IPS-NIHi7 (cell line): Measurements from ENCODE around the gene SMOC1.
A peak's percentile ranks its signal among the peaks of the same experiment; 100 is the strongest.

Source experiments
- DNase-seq: peaks from one replicate; pipeline ENCODE4 v3.0.0; 2012; ENCODE audit warnings: mixed read lengths; ENCODE audit errors: extremely low spot score

The SMOC1 gene

DNA sequence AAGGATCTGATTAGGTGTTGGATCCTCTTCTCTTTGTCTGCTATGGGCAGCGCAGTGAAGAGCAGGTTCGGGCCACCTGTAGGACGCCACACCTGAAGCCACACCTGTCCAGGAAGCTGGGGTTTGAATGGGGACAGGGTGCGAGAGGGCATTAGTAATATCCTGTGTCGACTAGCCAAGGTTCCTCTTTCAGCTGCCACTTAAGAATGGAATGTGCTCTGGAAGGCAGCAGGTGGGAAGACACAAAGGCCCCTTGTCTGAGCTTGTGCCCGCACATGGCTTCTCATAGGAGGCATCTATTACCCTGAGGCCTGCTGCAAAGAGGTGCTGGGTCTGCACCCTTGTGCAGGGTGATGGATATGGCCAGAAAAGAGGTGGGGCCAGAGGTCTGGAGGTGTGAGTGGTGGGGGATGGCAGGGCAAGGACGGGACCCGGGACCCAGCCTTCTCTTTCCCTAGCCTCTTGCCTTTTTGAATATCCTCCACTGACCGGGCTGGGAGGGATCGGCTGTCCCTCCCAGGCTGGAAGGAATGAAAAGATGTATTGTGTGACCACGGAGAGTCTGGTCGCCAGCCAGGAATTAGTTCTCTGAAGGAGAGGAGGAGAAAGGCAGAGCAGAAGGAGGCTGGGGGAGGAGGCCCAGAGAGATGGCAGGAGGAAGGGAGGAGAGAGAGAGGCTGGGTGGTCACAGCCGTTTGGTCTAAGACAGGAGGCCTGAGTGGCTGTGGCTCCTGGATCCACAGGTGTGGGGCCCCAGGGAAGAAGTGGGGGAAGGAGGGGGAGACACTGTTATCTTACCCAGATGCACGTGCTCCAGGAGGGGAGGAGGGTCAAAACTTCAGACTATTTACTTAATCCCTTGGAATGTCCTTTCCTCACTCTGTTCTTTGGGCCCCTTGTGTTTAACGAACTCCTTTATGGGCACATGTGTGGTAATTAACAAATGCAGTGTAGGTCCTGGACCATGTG lies 101.5 kb downstream of the SMOC1 start:
- DNase-seq: no peak

DNA sequence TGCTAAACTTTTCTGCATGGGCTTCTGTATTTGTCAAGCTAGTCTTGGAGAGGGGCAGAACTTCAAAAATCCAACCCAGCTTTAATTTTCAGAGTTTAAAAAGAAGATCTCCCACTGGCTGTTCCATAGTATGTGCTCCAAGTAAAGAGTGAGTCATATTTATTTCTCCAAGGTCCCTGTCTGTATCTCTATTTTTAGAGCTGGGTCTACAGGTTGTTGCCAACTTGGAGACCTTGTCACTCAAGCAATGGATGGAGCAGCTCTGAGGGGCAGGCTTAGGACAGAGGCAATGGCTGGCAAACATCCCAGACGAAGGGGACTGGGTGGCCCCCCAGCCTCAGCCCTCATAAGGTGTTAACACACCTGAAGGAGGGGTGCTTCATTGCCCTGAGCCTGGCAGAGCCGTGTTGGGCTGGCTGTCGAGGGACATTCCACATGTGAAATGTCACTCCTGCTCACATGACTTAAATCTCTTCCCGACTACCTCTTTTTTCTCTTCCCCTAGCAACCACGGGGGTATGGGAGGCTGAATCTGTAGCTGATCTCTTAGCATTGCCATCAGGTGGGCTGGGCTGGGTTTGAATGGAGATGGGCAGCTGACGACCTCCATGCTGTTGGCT lies 103.1 kb downstream of the SMOC1 start:
- no peak for DNase-seq

DNA sequence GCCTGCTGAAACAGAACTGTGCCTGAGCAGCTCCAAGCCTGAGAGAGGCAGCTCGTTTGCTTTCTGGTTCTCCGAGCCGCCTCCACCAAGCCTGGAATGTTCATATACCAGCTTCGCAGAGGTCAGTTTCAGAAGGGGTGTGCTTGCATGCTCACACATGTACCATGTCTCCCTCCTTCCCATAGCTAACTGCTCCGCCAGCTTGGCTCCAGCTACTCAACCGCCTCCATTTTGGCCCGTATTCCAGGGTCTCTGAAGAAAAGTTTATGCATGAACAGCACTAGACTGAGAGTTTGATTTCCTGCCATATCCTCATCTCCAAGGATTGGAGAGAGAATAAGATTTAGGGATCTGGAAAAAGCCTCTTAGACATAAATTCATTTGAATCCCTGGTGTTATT lies 103.7 kb downstream of the SMOC1 start:
- no peak for DNase-seq

DNA sequence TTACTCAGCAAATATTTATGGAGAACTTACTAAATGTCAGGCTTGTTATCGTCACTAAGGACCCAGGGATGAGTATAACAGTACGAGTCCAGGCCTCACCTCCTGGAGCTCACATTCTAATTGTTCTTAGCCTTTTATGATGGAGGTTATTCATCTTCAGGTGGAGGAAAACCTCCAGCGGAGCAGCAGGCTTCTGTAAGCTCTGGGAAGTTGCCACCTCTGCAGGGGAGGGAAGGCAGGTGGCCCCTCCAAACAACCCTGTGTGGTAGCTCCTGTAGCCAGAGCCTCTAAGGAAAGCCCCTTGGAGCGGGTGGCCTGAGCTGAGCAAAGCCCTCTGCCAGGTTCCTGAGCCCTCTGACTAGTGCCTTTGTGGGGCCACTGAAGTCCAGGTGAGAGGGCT lies 104.1 kb downstream of the SMOC1 start:
- DNase-seq: no peak

DNA sequence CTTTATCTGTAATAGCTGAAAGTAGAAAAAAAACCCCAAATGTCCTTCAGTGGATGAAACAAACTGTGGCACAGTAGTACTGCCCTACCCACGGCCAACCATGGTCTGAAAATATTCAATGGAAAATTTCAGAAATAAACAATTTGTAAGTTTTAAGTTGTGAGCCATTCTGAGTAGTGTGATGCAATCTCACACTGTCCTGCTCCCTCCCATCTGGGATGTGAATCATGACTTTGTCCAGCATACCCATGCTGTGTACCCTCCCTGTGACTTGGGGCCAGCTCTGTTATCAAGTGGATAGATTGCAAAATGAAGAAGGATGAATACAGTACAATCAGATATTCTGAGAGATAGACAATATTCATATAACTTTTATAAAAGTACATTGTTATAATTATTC lies 106.2 kb downstream of the SMOC1 start:
- DNase-seq: no peak

DNA sequence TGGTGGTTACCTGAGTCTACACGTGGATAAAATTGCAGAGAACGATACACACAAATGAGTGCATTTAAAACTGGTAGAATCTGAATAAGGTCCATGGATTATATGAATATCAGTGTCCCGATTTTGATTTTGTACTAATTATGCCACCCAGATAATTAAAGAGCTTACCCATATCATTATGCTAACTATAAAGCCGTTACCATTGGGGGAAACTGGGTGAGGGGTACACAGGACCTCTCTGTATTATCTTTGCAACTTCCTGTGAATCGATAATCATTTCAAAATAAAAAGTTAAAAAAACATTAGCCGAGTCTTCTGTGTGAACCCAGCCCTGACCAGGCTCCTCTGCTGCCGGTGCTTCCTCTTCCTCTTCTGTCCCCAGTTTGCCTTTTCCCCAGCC lies 107.1 kb downstream of the SMOC1 start:
- DNase-seq: no peak

DNA sequence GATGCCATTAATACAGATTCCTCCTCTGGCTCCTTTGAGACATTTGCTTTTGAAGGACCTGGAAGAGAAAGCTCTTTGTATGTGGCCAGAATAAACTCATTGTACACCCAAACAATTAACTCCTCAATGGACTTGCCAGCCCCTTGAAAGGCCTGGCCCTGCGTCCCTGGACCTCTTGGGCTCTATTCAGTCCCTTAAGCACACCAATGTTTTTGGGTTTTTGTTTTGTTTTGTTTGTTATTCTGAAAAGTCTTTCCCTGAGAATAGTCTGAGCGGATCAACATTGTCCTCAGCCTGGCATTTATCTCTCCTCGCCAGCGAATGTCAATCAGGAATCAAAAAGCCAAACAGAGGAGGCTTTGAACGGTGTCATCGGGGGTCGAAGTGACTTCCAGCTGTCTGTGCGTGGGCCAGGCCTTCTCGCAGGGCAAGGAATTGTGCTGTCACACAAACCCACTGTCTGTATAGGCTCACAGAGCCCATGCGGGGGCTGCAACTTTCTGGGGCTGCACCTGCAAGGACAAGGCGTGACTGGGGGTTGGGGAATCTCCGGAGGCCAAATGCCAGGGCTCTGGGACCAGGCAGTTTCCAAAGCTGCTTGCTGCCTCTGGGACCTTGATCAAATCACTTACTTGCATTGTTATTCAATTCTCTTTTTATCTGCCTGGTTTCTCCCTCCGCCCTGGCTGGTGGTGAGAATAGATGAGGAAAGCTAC lies 108.3 kb downstream of the SMOC1 start:
- peak; percentile 39 for DNase-seq

DNA sequence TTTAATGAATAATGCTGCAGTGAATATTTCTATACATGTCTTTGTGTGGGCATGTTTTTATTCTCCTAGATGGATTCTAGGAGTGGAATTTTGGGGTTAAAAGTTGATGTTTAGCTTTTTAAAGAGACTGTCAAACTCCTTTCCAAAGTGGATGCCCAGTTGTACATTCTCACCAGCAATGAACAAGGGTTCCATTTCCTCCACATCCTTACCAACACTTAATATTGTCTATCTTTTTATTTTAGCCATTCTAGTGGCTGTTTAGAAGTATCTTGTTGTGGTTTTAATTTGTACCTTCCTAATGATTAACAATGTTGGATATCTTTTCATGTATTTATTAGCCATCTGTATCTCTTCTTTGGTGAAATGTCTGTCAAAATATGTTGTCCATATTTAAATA lies 109.8 kb downstream of the SMOC1 start:
- DNase-seq: no peak

DNA sequence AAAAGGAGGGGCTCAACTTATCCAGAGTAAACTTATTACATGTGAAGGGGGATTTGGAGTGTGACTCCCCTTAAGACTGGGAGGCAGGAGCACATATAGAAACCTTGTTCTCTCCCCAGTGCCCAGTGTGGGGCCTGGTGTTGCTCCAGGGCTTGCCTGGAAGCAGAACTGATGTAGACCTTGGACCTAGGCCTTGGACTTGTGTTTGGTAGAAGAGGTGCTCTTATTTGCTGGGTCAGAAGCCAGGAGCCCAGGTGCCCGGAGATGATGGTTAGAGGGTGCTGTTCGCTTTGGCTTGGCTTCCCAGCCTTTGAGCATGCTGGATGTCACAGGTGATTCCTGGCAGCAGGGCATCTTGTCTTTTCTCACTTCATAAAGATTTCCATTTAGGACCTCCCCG lies 110.4 kb downstream of the SMOC1 start:
- DNase-seq: no peak

DNA sequence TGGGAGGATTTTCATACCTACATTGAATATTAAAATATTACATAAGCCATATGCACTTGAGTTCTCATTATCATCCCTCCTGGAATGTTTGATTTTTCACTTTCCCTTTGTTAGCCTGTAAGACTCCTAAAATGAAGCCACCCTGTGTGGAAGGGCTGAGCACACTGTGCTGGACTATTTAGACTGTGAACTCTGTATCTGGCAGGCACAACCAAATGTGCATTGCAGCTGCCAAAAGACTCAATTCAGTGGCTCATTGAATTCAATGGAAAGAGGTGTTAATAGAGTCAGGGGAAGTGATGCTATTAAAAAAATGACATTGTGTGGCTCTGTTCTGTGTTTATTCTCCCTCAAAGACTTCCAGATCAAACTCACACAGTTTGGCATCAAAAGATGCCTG lies 111.1 kb downstream of the SMOC1 start:
- DNase-seq: no peak

DNA sequence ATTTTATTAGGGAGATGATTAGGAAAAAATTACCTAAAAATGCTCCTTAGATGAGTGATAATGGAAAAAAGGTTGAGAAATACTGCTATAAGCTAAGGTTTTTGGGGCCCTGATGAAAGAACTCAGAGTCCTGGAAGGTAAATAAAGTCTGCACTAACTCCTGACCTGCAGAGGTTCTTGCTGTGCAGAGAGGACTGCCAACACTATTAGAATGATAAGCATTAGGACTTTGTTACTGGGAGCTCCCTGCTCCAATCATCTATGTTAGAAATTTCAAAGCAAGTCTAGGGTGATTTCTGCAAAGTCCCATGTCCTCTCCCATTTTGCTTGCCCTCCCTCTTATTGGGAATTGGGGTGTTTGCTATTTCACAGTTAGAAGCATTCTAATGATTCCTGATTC lies 112.2 kb downstream of the SMOC1 start:
- no peak for DNase-seq

DNA sequence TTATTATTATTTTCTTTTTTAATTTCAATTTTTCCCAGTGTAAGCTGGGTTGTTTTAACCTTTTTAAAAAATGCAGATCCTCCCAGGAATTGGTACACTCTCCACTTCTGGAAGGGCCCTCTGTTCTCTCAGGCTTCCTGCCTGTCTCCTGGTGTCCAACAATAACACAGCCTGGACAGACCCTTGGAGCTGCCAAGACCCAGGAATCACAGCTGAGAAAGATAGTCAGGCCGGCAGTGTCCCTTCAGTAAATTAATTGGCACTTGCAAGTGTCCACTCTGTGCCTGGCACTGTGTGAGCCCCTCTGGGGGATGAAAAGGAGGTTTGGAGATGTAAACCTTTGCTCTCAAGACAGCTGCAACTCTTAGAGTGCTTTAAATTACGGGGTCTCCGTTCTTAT lies 113.3 kb downstream of the SMOC1 start:
- DNase-seq: no peak

DNA sequence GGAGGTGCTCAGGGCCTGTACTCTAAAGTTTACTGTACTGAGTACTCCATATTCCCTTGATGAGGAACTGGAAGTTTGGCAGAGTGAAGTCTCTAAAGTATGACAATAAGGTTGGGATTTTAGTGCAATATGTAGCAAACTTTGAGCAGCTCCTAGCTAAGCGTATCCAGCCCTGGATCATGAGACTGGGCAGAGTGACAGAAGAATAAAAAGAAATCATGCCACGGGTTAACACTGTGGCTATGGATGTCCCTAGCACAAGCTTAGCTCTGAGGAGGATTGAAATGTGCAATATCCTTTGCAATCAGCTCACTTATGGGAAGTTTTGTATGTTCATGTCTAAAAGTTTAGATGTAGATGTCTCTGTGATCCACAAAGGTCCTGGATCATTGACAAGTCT lies 114.1 kb downstream of the SMOC1 start:
- DNase-seq: no peak

DNA sequence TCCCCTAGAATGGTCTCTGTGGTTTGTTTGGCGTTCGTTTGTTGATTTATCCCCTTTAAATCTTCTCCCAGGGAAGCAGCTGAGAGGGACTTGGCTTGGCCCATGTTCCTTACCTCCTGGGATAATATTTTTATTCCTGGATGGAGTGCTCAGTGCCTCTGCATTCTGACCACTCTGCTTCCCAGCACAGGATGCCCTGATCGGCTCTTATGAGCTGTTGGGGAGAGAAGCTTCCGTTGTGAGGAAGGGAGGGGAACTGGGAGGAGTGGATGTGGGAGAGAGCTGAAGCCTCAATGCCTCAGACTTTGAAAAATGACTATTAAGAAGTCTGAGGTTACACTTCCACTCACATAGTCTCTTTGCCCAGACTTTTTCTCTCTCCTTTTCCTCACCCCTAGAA lies 114.8 kb downstream of the SMOC1 start:
- no peak for DNase-seq

DNA sequence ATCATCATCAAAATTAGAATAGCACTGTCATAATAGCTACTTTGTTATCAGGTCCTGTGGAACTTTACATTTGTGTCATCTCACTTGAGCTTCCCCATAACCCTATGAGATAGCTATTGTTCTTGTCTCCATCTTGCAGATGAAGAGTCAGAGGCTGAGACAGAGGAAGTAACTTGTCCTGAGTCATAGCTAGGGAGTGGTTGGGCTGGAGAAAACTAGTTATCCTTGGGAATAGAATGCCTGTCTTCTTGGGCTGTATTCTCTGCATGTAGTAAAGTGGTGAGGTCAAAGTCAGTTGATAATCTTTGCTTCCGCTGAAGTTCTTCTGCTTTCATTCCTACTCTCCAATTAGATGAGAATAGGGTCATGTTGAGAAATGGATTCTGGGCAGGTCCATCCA lies 117.0 kb downstream of the SMOC1 start:
- DNase-seq: no peak

DNA sequence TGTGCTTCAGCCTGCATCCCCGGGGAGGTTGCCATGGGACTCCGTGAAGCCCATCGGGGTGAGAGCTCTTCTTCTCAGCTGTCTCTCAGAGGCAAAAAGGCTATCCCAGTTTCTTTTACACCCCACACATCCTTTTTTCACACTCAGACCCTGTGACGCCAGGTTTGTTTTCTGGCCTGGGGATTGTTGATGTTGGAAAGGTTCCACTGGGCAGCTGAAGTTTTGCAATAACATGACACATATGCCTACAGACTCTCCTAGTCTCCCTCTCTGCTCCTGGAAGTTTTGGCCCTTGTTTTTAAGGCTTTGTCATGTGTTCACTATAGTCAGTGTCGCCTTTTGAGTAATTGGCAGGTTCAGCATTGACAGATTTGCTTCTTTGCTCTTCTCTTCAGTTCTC lies 118.6 kb downstream of the SMOC1 start:
- no peak for DNase-seq

DNA sequence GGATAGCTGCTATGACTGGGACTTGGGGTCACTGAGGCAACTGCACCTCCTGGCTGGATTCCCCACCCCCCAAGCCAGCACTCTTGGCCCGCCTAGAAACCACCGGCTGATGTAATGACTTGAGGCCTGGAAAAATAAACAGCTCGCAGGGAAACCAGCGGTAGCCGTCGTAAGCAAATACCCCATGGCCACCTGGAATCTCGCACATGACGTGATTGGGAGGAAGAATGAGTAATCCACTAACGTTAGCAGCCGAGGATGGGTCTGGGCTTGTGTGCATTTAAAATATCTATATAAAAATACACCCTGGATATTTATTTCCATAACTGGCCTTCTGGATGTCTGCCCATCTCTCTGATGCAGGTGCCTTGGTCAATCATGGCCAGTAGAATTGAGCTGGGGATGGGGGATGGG lies 120.1 kb downstream of the SMOC1 start:
- no peak for DNase-seq

DNA sequence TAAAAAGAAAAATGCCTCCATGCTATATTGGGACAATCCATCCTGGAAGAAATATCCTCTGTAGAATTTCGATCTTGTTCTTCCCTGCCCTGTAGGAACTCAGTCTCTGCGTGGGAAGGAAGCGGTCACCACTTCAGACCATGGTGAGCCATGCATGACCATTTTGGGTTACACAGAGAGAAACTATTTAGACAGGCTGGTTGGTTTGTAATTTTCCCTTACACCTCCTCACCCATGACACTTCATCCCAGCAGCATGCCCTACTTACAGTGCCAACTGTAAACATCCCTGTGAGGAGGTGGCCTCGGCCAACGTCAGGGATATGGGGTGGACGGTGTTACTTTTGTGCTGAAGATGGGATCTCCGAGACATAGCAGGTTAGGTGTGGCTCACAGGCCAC lies 121.4 kb downstream of the SMOC1 start:
- no peak for DNase-seq

DNA sequence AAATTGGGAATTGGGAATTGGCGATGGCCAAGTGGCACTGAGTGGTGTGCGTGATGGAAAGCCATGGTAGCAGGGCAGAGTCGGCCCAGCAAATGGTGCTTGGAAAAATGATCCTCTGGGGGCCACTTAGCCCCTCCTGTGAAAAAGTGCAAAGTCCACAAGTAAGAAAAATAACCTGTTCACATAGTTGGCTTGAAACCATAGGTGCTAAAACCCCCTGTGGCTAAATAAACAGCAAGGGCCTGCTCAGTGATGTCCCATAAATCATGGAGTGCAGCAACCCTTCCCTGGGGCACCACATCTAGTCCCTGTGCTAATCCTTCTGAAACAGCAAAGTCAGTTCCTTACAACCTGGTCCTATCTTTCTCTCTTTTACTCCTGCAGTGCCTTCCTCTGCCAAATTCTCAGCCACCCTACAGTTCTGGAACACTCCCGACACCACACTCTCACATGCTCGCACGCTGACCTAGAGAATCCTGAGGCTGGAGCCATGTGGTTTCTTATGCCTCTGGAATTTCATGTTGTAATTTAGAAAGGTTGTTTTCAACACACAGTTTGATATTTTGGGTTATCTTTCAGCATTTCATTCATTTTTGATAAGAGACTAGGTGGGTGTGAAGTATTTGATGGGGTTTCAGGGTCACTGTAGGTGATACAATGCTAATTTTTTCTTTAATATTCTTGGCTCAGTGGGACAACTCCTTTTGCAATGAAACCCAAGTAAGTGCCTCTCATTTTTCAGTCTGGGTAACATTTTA lies 123.6 kb downstream of the SMOC1 start:
- DNase-seq: no peak

DNA sequence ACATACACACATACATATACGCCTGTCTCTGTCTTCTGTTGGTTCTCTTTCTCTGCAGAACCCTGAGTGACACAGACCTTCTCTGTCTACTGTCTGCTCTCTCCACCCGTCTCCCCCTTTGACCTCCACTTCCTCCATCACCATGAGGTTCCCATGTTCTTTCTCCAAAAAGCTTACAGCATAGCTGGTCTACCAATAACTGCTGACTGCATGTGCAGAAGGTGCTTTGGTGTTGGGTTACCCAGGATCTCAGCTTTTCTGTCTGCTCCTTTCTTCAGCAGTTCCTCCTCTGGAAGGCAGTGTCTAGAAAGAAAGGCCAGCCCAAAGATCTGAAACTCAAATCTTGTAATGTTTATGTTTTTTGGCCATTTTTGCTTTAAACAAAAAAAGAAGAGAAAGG lies 125.6 kb downstream of the SMOC1 start:
- DNase-seq: no peak

DNA sequence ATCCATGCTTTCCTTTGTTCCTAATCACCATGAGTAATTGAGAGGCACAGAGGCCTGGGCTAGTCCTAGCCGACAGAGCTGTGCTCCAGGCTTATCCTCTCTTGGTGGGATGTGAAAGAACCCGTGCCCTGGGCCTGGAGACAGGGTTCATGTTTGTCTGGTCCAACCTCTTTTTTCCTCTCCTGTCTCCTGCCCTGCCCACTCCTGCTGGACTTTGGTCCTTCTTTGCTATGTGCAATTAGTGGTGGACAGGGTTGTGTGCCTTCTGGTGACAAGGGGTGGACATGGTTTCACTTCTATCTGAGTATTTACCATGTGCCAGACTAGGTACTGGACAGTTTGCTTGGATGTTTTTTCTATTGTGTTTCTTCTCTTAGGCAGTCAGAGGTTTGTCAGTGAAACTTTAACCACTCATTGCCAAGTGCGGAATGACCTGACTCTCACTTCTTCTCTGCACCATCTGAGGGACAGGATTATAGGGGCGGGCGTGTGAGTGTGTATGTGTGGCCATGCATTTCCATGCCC lies 126.1 kb downstream of the SMOC1 start:
- no peak for DNase-seq

DNA sequence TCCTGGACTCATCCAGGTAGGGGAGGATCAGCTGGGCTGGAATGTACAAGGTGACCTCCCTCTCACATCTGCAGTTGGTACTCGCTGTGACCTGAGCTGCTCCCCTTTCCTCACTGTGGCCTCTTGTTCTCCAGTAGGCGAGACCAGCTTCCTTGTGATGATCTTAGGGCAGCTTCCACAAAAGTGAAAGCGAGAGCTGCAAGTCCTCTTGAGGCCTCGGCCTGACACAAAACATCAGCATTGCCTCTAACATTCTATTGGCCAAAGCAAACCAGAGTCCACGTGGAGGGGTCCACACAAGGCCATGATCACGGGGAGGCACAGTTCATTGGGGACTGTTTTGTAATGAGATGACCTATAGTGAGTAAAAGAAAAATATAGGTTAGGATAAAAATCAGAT lies 127.5 kb downstream of the SMOC1 start:
- DNase-seq: no peak
